Keratinocyte (primary cell): ENCODE measurements around the gene LAYN.

Source experiments
- CTCF ChIP-seq, 3 experiments: IDR thresholded peaks in 1 of 3; conservative IDR thresholded peaks in 1 of 3; optimal IDR thresholded peaks in 1 of 3; 2 replicates in 2 of 3; 3 replicates in 1 of 3; pipeline versions ENCODE3 to v1.5.1; 2011; ENCODE audit warnings: low read length in 3 of 3, mild to moderate bottlenecking in 3 of 3, moderate library complexity in 2 of 3, control low read depth in 1 of 3, inconsistent platforms in 1 of 3; ENCODE audit not compliant: insufficient read depth in 2 of 3; ENCODE audit errors: extremely low read depth in 1 of 3
- EZH2 ChIP-seq: IDR thresholded peaks from one replicate; pipeline ENCODE4 v1.6.1; 2012; ENCODE audit warnings: inconsistent platforms, mild to moderate bottlenecking, low read length, moderate library complexity

- no peak for TF ChIP-seq CTCF (optimal IDR thresholded peaks at IDR 0.05 in 1 of 3, IDR thresholded peaks at IDR 0.05 in 1 of 3, conservative IDR thresholded peaks at IDR 0.05 in 1 of 3; ENCODE audit: extremely low read depth in 1 of 3, insufficient read depth in 2 of 3, low read length in 3 of 3)
- TF ChIP-seq EZH2: no peak
Measured at GRCh38 chr11:111562692-111563389, 22.3 kb downstream of the LAYN start.
